Measurements from ENCODE around the gene ZC3H7A. TPM values are rescaled to one million over a fixed set of nuclear protein-coding genes. Genes with fewer than 3 reads are reported as not detected.
"Not testable (repeated sequence)": the region's sequence is repeated elsewhere in the genome, so short reads cannot be mapped to it uniquely, and the experiment has no call there.

The ZC3H7A gene
- 31.6 and 32.0 TPM in 2 replicates for total RNA-seq (2014; rRNA removed; shearing (Covaris generic))

GRCh38 chr16:11797166-11797956 lies at the start of gene ZC3H7A:
ZC3H7A (minus strand) TSS chr16:11797258; CDS start chr16:11782354, 14,904 bp downstream.
- Histone ChIP-seq H3K27me3 (no peaks in the 10 kb centered on the region), H3K4me3 (peak within 1 kb of the TSS; percentile 64), H3K9me3 (replicated peaks) (no peaks in the 10 kb centered on the region), H3K4me1 (peaks cover 22% of the 10 kb centered on the region), H3K27ac (peak within 1 kb of the TSS; percentile 89), H3K36me3 (peaks cover 13% of the 10 kb centered on the region)
- peak; percentile 95 to 96 for DNase-seq

- H3K27ac ChIP-seq: no peak overlapping the region
- H3K4me1 ChIP-seq: no peaks in the 10 kb centered on the region
- H3K9me3 ChIP-seq (replicated peaks): no peaks in the 10 kb centered on the region
- H3K4me3 ChIP-seq: no peak overlapping the region
- H3K27me3 ChIP-seq: no peaks in the 10 kb centered on the region
- no peak for DNase-seq
- peaks cover 87% of the 10 kb centered on the region for H3K36me3 ChIP-seq
Measured at GRCh38 chr16:11844499-11844898, 47.4 kb upstream of the ZC3H7A start.

- Histone ChIP-seq H3K36me3 (peaks cover 86% of the 10 kb centered on the region), H3K4me3 (no peak overlapping the region)
Measured at GRCh38 chr16:11843861-11844260, 46.8 kb upstream of the ZC3H7A start.

GRCh38 chr16:11843206-11843605 lies 46.1 kb upstream of the ZC3H7A start:
- no peak overlapping the region for H3K4me3 ChIP-seq
- no peaks in the 10 kb centered on the region for H3K4me1 ChIP-seq
- no peaks in the 10 kb centered on the region for H3K27me3 ChIP-seq
- DNase-seq: no peak
- no peak overlapping the region for H3K27ac ChIP-seq
- no peaks in the 10 kb centered on the region for H3K9me3 ChIP-seq (replicated peaks)
- peaks cover 86% of the 10 kb centered on the region for H3K36me3 ChIP-seq

More at GRCh38 chr16:11843861-11844260, 46.8 kb upstream of the ZC3H7A start:
- Histone ChIP-seq H3K27me3 (no peaks in the 10 kb centered on the region), H3K27ac (no peak overlapping the region), H3K4me1 (no peaks in the 10 kb centered on the region), H3K9me3 (replicated peaks) (no peaks in the 10 kb centered on the region)
- no peak for DNase-seq

GRCh38 chr16:11841026-11841425 lies 44.0 kb upstream of the ZC3H7A start:
- no peak overlapping the region for H3K4me3 ChIP-seq
- H3K9me3 ChIP-seq (replicated peaks): no peaks in the 10 kb centered on the region
- peaks cover 13% of the 10 kb centered on the region for H3K4me1 ChIP-seq
- no peaks in the 10 kb centered on the region for H3K27me3 ChIP-seq
- DNase-seq: no peak
- peaks cover 85% of the 10 kb centered on the region for H3K36me3 ChIP-seq
- no peak overlapping the region for H3K27ac ChIP-seq

GRCh38 chr16:11836650-11837244 lies 39.7 kb upstream of the ZC3H7A start:
- no peaks in the 10 kb centered on the region for H3K27me3 ChIP-seq
- DNase-seq: peak in 1 of 2 experiments; percentile 37
- H3K4me1 ChIP-seq: peaks cover 25% of the 10 kb centered on the region
- no peak overlapping the region for H3K4me3 ChIP-seq
- H3K27ac ChIP-seq: peak overlapping the region; percentile 69
- peaks cover 52% of the 10 kb centered on the region for H3K36me3 ChIP-seq
- H3K9me3 ChIP-seq (replicated peaks): no peaks in the 10 kb centered on the region

GRCh38 chr16:11835891-11836649 lies 39.0 kb upstream of the ZC3H7A start:
- peak overlapping the region; percentile 69 for H3K27ac ChIP-seq
- H3K27me3 ChIP-seq: no peaks in the 10 kb centered on the region
- peaks cover 25% of the 10 kb centered on the region for H3K4me1 ChIP-seq
- peaks cover 45% of the 10 kb centered on the region for H3K36me3 ChIP-seq
- no peaks in the 10 kb centered on the region for H3K9me3 ChIP-seq (replicated peaks)
- DNase-seq: peak; percentile 71 to 76
- H3K4me3 ChIP-seq: no peak overlapping the region

GRCh38 chr16:11835309-11835708 lies 38.3 kb upstream of the ZC3H7A start:
- no peak for DNase-seq
- Histone ChIP-seq H3K36me3 (peaks cover 38% of the 10 kb centered on the region), H3K9me3 (replicated peaks) (no peaks in the 10 kb centered on the region), H3K27me3 (no peaks in the 10 kb centered on the region), H3K4me1 (peaks cover 25% of the 10 kb centered on the region), H3K4me3 (no peak overlapping the region), H3K27ac (peak overlapping the region; percentile 22; the same call in 1 of the 2 replicates)

- Histone ChIP-seq H3K27ac (peak overlapping the region; percentile 22; the same call in 1 of the 2 replicates), H3K27me3 (no peaks in the 10 kb centered on the region), H3K36me3 (peaks cover 29% of the 10 kb centered on the region), H3K9me3 (replicated peaks) (no peaks in the 10 kb centered on the region), H3K4me3 (no peak overlapping the region), H3K4me1 (peaks cover 25% of the 10 kb centered on the region)
- peak in 1 of 2 experiments; percentile 47 for DNase-seq
Measured at GRCh38 chr16:11833951-11834695, 37.1 kb upstream of the ZC3H7A start.

GRCh38 chr16:11828696-11829095 lies 31.6 kb upstream of the ZC3H7A start:
- no peak for DNase-seq
- peaks cover 4% of the 10 kb centered on the region; the same call in 1 of the 2 replicates for H3K4me1 ChIP-seq
- H3K9me3 ChIP-seq (replicated peaks): no peaks in the 10 kb centered on the region
- H3K27me3 ChIP-seq: no peaks in the 10 kb centered on the region
- H3K27ac ChIP-seq: no peak overlapping the region
- H3K4me3 ChIP-seq: no peak overlapping the region
- no peaks in the 10 kb centered on the region for H3K36me3 ChIP-seq

- not testable (repeated sequence) for H3K4me3 ChIP-seq; H3K27me3 ChIP-seq; H3K36me3 ChIP-seq; H3K9me3 ChIP-seq (replicated peaks); DNase-seq; H3K27ac ChIP-seq; H3K4me1 ChIP-seq
Measured at GRCh38 chr16:11825520-11826165, 28.6 kb upstream of the ZC3H7A start.

- Histone ChIP-seq H3K36me3 (no peaks in the 10 kb centered on the region), H3K27ac (no peak overlapping the region), H3K27me3 (no peaks in the 10 kb centered on the region), H3K4me3 (no peak overlapping the region), H3K9me3 (replicated peaks) (no peaks in the 10 kb centered on the region), H3K4me1 (peaks cover 3% of the 10 kb centered on the region; the same call in 1 of the 2 replicates)
- DNase-seq: no peak
Measured at GRCh38 chr16:11824362-11824761, 27.3 kb upstream of the ZC3H7A start.

GRCh38 chr16:11823645-11824044 lies 26.6 kb upstream of the ZC3H7A start:
- H3K4me3 ChIP-seq; H3K9me3 ChIP-seq (replicated peaks); DNase-seq; H3K27me3 ChIP-seq; H3K4me1 ChIP-seq; H3K27ac ChIP-seq; H3K36me3 ChIP-seq: not testable (repeated sequence)

GRCh38 chr16:11819798-11820197 lies 22.7 kb upstream of the ZC3H7A start:
- H3K36me3 ChIP-seq: no peaks in the 10 kb centered on the region
- H3K4me3 ChIP-seq: no peak overlapping the region
- no peaks in the 10 kb centered on the region for H3K9me3 ChIP-seq (replicated peaks)
- H3K4me1 ChIP-seq: peaks cover 3% of the 10 kb centered on the region; the same call in 1 of the 2 replicates
- no peaks in the 10 kb centered on the region for H3K27me3 ChIP-seq
- DNase-seq: no peak
- H3K27ac ChIP-seq: no peak overlapping the region

Data from SJCRH30 (cell line).